GM18868 (cell line): Measurements from ENCODE around the gene CRLF3.
"Not testable (repeated sequence)": the region's sequence is repeated elsewhere in the genome, so short reads cannot be mapped to it uniquely, and the experiment has no call there.

Experiments used
- ATAC-seq: cut with Tn5 transposase; IDR thresholded peaks from one replicate; pipeline ENCODE4 v1.9.1; 2021; ENCODE audit warnings: mild to moderate bottlenecking, moderate library complexity; ENCODE audit not compliant: unreplicated experiment

The CRLF3 gene, protein sequence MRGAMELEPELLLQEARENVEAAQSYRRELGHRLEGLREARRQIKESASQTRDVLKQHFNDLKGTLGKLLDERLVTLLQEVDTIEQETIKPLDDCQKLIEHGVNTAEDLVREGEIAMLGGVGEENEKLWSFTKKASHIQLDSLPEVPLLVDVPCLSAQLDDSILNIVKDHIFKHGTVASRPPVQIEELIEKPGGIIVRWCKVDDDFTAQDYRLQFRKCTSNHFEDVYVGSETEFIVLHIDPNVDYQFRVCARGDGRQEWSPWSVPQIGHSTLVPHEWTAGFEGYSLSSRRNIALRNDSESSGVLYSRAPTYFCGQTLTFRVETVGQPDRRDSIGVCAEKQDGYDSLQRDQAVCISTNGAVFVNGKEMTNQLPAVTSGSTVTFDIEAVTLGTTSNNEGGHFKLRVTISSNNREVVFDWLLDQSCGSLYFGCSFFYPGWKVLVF

DNA sequence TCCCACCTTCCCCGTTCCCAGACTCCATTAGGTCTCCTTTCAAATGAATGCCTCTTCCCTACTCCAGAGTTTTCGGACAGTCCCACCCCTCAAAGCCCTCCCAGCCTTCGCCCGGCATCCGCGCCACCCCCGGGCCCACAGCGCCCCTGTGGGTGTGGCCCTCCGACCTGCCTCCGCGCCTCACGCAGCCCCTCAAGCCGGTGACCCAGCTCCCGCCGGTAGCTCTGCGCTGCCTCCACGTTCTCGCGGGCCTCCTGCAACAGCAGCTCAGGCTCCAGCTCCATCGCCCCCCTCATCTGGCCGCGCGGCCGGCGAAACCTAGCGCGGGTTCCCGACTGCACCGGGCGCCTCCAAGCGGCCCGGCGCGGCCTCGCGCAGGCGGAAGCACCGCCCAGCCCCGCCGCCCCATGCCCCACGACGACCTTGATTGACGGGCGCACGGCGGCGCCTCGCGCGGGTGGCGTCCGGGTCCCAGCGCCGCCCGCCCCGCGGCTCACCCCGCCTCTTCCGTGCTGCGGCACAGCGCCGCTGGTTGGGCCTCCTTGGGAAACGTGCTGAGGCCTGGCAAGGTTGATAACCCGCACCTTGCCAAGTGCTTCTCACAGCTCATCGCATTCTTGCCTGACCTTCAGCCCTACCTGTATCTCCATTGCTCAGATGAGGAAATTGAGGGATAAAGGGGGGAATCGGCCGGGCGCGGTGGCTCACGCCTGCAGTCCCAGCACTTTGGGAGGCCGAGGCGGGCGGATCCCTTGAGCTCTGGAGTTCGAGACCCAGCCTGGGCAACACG lies at the start of gene CRLF3:
Gene CRLF3, minus strand, starts transcription at position 337 of the 790 bp plus-strand sequence. Its CDS starts 41 bp downstream, at position 296.
- peak; percentile 91 for ATAC-seq

DNA sequence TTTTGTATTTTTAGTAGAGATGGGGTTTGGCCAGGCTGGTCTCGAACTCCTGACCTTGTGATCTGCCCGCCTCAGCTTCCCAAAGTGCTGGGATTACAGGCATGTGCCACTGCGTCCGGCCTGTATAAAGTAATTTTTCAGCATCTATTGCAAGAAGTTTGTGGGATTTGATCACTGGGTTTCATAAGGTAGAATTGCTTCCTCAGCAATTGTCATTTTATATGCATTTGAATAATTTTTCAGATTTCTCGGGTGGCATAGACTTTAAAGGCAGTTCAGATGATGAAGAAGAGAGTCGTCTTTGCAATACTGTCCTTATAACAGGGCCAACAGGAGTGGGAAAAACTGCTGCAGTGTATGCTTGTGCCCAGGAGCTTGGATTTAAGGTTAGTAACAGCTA lies 44.5 kb upstream of the CRLF3 start:
- ATAC-seq = no peak

DNA sequence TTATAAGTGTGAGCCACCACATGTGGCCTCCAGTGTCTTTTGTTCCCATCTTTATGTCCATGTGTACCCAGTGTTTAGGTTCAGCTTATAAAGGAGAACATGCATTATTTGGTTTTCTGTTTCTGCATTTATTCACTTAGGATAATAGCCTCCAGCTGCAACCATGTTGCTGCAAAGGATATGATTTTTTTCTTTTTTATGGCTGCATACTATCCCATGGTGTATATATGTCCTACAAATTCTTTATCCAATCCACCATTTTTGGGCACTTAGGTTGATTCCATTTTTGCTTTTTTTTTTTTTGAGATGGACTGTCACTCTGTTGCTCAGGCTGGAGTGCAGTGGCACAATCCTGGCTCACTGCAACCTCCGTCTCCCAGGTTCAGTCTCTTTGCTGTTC lies 40.1 kb upstream of the CRLF3 start:
- ATAC-seq = no peak

DNA sequence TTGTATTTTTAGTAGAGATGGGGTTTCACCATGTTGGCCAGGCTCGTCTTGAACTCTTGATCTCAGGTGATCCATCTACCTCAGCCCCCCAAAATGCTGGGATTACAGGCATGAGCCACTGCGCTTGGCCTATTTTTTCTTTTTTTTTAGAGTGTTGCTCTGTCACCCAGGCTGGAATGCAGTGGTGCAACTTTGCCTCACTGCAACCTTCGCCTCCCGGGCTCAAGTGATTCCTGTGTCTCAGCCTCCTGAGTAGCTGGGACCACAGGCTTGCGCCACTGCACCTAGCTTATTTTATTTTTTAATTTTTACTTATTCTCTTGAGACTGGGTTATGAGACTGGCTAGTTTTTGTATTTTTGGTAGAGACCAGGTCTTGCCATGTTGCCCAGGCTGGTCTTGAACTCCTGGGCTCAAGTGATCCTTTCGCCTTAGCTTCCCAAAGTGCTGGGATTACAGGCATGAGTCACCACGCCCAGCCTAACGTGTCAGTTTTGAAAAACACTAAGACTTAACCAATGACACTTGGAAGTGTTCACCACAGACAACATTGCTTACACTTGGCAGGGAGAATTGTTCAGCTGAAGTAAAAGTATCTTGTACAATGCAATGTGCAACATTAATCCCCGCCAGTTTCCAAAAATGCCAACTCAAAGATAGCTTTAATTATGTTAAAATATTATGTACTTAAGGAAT lies 34.2 kb upstream of the CRLF3 start:
- no peak for ATAC-seq

DNA sequence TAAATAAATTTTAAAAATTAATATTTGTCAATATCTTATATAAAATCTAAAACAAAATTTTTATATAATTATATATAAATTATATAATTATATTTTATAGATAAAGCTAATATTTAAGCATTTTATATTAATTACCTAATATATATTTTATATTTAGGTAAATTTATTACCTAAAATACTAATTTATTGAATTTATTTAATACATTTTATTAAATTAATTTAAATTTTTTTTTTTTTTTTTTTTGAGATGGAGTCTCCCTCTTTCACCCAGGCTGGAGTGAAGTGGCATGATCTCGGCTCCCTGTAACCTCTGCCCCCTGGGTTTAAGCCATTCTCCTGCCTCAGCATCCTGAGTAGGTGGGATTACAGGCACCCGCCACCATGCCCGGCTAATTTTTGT lies 29.7 kb upstream of the CRLF3 start:
- no peak for ATAC-seq

DNA sequence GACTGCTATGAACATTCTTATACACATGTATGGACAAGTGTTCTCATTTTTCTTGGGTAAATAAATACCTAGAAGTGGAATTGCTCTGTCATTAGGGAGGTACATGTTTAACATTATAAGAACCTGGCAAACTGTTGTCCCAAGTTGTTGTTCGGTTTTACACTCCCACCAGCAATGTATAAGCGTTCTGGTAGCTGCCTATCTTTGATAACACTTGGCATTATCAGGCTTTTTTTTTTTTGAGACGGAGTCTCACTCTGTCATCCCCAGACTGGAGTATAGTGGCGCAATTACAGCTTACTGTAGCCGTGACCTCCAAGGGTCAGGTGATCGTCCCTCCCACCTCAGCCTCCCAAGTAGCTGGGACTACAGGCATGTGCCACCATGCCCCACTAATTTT lies 23.5 kb upstream of the CRLF3 start:
- ATAC-seq = no peak

DNA sequence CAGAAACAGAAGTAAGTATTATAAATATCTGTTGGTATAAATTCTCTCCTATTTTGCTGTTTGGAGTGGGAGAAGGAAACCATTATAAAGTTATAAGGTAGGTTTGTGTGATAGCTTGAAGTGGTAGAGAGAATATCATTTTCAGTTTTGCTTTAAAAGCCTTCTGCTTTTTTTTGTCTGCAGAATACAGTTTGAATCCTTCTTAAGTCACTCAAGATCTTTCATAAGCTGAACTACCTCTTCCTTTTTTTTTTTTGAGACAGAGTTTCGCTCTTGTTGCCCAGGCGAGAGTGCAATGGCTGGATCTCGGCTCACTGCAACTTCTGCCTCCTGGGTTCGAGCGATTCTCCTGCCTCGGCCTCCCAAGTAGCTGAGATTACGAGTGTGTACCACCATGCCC lies 16.3 kb upstream of the CRLF3 start:
- no peak for ATAC-seq

DNA sequence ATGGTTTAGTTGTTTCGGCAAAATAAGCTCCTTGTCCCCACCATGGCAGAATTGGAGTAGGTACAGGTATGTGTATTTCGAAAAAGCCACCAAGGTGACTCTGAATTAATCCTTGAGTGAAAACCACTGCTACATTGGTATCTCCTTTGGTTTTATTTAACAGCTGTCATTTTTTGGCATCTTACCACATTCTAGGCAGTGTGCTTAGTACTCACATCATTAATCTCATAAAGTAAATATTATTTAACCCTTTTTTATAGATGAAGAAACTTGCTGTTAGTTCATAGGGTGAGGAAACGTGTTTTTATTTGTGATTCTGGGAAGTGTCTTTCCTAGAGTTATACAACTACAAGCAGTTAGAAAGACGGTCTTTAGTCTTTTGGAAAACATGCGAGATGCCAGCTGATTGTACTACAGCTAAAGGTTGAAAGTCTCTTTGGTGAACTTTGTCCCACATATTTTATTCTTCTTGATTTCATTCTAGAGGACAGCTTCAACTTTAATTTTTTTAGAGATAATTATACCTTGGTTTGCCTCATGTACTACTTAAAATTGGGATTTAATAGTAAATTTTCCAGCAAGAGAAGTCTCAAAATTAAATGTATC lies 13.8 kb upstream of the CRLF3 start:
- no peak for ATAC-seq

DNA sequence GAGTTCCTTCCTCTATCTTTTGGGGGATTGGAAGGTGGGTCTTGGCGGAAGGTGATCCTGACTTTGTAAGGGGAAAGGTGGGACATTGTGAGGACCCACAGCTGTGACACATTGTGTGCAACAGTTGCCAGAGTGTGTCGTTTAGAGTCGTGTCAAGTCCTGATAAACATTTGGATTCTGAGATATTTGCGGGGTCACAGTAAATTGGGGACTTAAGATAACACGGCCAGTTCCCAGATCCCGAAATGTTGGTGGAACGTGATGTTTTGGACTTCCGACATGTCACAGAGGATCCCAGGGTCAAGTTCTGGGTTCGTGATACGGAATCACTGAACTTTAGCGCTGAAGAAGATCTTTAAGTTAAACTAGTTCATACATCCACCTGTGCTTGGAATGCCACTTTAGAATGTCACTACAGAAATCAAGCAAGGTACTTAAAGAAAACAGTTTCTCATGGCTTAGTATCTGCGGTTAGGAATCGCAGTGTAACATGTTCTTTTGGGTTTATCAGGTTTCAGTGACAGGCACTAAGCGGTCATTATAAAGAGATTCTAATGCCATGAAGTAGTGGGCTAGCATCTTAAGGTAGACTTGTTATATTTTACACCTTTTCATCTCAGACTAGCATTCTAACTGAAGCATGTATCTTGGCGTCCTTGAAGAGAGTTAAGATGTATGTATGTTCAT lies 8.1 kb upstream of the CRLF3 start:
- no peak for ATAC-seq

DNA sequence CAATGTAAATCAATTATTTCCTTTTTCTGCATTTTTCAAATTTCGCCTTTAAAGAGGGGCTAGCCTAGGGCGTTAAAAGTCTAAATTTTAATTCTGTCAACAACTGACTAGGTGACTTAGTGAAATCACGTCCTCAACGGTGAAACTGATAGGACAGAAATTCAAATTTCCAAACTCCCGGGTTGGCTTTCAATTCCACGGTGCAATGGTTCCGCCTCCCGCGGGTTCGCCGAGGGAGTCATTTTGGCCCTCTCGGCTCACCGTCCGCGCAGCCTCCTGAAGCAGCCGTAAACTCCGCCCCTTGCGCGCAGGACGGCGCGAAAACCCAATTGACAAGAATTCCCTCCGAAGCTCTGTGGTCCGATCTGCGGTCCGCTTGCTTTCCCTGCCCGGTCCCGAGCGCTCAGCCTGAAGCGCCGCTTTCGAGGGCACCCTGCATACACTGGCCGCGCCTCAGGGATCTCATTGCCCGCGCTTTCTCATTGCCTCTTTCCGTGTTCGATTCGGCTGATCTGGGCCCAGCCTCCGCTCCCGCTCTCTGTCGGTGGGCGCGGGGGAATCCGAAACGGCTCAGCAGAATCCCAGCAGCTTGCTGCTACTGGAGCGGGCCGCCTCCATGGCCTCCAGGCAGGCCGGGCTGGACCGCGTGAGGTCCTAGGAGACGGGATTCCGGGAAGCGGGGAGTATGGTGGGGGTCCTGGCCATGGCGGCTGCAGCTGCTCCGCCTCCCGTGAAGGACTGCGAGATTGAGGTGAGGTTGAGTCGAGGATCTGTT lies 7.4 kb upstream of the CRLF3 start, which contains the start of gene ATAD5:
Gene ATAD5, plus strand, starts transcription at position 304 of the 775 bp plus-strand sequence. Its CDS starts 382 bp downstream, at position 686.
- peak; percentile 45 for ATAC-seq

DNA sequence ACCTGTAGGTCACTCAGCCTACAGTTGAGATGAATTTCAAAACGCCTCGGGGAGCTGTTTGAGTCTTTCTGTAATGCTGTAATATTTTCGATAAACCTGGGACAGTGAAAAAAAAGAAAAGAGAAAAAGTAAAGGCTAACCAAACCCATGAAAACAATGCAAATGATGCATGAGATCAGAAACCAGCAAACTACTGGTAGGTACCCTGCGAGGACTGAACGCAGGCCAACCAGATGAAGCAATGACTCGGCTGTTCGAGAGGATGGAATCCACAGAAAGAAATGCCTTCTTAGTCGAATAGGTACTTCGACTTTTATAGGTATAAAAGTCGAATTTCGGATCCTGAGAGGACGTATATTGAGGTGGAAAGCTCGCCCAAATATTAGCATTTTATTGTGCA lies 6.8 kb upstream of the CRLF3 start:
- ATAC-seq = no peak

DNA sequence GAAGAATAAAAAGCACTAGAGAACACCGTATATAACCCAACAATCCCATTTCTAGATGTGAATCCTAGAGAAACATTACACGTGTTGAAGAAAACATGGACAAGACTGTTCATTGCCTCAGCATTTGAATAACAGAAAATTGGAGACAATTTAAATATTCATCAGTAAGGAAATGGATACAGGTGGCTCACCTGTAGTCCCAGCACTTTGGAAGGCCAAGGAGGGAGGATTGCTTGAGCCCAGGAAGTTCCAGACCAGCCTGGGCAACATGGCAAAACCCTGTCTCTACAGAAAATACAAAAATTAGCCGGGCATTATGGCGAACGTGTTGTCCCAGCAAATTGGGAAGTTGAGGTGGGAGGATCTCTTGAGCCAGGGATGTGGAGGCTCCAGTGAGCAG lies 4.5 kb upstream of the CRLF3 start:
- ATAC-seq = no peak

DNA sequence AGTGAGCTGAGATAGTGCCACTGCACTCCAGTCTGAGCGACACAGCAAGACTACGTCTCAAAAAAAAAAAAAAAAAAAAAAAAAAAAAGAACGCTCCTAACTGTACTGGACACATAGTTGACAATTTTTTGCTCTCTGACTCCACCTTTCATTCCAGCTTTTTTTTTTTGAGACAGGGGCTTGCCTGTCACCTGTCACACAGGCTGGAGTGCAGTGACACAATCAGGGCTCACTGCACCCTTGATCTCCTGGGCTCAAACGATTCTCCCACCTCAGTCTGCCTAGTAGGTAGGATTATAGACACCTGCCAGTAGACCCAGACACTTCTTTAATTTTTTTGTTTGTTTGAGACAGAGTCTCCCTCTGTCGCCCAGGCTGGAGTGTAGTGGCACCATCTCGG lies 2.6 kb upstream of the CRLF3 start:
- ATAC-seq = no peak

DNA sequence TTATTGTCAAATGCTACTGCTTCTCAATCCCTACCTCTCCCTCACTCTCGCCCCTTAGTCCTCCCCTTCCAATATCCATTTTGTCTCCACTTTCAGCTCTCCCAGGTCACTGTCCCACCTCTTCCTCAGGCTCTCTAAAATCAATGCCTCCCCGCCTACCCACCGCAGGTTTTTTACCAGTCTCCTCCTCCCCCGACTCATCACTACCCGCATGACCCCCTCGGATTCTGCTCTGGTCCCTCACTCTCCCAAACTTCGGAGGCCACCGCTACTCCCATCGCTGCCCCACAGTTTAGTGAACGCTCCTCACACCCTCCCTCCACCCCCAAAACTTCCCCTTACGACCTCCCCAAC lies 513 bp downstream of the CRLF3 start:
- no peak for ATAC-seq

DNA sequence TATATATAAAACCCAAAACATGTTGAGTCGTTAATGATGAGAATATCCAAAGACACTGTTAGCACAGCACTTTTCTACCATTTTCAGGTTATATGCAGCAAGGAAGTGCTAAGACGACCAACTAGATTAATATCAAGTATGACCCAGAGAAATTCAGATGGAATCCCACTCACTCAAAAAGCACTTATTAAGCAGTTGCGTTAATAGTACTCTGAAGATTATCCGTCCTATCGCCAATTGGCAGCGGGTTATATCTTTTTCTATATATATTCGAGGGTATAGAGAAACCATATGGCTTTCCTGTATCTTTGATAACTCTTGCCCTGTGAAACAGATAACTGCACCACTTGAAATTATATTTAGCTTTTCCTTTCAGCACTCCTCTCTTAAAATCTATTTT lies 1.1 kb downstream of the CRLF3 start:
- ATAC-seq = no peak

DNA sequence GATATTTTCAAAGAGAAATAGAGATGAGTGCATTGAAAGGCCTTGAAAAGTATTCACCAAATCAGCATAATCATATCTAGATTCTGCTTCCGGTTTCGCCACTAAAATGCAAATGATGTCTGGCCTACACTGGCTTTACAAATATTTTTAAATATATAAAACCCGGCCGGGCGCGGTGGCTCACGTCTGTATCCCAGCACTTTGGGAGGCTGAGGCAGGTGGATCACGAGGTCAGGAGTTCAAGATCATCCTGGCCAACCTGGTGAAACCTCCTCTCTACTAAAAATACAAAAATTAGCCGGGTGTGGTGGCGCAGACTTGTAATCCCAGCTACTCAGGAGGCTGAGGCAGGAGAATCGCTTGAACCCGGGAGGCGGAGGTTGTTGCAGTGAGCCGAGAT lies 1.6 kb downstream of the CRLF3 start:
- ATAC-seq = not testable (repeated sequence)

DNA sequence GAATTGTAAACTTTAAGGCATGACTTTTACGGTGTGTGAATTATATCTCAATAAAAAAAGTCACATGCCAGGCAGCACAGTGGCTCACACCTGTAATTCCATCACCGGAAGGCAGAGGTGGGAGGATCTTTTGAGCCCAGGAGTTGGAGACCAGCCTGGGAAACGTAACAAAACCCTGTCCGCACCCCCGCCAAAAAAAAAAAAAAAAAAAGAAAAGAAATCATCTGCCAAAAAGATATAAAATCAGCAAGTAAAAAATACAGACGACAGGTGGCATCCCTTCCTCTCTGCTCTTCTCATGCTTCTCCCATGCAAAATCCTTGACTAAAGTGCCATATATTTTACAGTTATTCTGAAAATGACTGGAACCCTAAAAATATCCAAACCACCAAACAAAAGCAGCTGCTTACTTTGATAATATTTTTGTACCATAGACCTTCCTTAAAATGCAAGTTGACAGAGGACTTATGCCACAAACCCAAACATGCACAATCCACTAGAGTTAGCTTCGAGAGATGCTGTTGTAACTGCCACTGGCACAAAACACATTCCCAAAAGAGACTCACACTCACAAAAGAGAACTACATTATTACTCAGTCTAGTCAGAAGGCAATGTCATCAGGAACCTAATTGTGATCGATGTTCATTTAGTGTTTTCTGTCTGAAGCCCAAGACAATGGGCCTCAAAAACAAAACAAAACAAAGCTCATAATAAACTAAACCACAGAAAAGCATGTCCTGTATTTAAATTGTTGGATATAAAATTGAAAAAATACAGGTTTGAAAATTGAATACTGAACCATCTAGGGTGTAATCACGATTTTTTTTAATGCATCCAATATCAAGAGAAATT lies 2.4 kb downstream of the CRLF3 start:
- ATAC-seq = no peak

DNA sequence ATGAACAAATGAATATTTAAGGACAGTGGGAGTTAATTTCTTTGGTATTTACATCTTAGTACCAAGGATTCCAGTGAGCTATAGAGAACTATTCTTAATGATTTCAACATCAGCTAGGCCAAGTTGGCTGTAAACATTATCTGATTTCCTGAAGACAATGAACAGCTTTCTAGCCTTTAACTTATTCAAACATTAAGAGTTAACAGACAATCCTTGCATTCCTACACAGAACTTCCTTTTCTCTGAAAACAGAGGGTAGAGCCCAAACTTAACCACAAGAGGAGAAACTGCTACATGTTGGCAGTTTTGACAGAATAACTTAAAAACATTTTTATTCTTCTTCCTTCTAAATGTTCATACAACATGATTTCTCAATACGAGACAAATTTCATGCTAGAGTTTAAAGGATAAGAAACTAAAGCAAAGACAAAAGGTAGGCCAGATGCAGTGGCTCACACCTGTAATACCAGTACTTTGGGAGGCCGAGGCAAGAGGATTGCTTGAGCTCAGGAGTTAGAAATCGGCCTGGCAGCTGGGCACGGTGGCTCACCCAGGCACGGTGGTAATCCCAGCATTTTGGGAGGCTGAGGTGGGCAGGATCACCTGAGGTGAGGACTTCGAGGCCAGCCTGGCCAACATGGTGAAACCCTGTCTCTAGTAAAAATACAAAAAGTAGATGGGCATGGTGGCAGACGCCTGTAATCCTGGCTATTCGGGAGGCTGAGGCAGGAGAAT lies 4.4 kb downstream of the CRLF3 start:
- no peak for ATAC-seq
